ENCODE results near the gene FMO4.
"Not testable (repeated sequence)": the region's sequence is repeated elsewhere in the genome, so short reads cannot be mapped to it uniquely, and the experiment has no call there.

Gene FMO4

GRCh38 chr1:171329251-171329650, 15.3 kb downstream of the FMO4 start:
- DNase-seq (ENCODE audit: low read depth in 2 of 3, low spot score in 1 of 3) = no peak

GRCh38 chr1:171334024-171334640, 20.1 kb downstream of the FMO4 start:
- DNase-seq (ENCODE audit: low read depth in 2 of 3, low spot score in 1 of 3) = no peak

- DNase-seq (ENCODE audit: low read depth in 2 of 3, low spot score in 1 of 3) = no peak
These were observed 22.0 kb downstream of the FMO4 start for GRCh38 chr1:171335964-171336363.

GRCh38 chr1:171339345-171339744, 25.4 kb downstream of the FMO4 start:
- DNase-seq (ENCODE audit: low read depth in 2 of 3, low spot score in 1 of 3) = not testable (repeated sequence)

- DNase-seq (ENCODE audit: low read depth in 2 of 3, low spot score in 1 of 3) = no peak
These were observed 29.9 kb downstream of the FMO4 start for GRCh38 chr1:171343727-171344472.

- no peak for DNase-seq (ENCODE audit: low read depth in 2 of 3, low spot score in 1 of 3)
These were observed 30.5 kb downstream of the FMO4 start for GRCh38 chr1:171344473-171344820.

- no peak for DNase-seq (ENCODE audit: low read depth in 2 of 3, low spot score in 1 of 3)
These were observed 31.6 kb downstream of the FMO4 start for GRCh38 chr1:171345536-171345935.

GRCh38 chr1:171346881-171347280, 32.9 kb downstream of the FMO4 start:
- no peak for DNase-seq (ENCODE audit: low read depth in 2 of 3, low spot score in 1 of 3)

- DNase-seq (ENCODE audit: low read depth in 2 of 3, low spot score in 1 of 3) = no peak
These were observed 36.6 kb downstream of the FMO4 start for GRCh38 chr1:171350594-171350993.

GRCh38 chr1:171351961-171352360, 38.0 kb downstream of the FMO4 start:
- DNase-seq (ENCODE audit: low read depth in 2 of 3, low spot score in 1 of 3) = no peak

GRCh38 chr1:171352554-171352953, 38.6 kb downstream of the FMO4 start:
- no peak for DNase-seq (ENCODE audit: low read depth in 2 of 3, low spot score in 1 of 3)

GRCh38 chr1:171355727-171356126, 41.7 kb downstream of the FMO4 start:
- no peak for DNase-seq (ENCODE audit: low read depth in 2 of 3, low spot score in 1 of 3)

GRCh38 chr1:171357179-171357578, 43.2 kb downstream of the FMO4 start:
- DNase-seq (ENCODE audit: low read depth in 2 of 3, low spot score in 1 of 3) = no peak

GRCh38 chr1:171359355-171359648, 45.3 kb downstream of the FMO4 start:
- DNase-seq (ENCODE audit: low read depth in 2 of 3, low spot score in 1 of 3) = not testable (repeated sequence)

GRCh38 chr1:171359731-171360527, 45.9 kb downstream of the FMO4 start:
- DNase-seq (ENCODE audit: low read depth in 2 of 3, low spot score in 1 of 3) = not testable (repeated sequence)

GRCh38 chr1:171366085-171366484, 52.1 kb downstream of the FMO4 start:
- no peak for DNase-seq (ENCODE audit: low read depth in 2 of 3, low spot score in 1 of 3)

- DNase-seq (ENCODE audit: low read depth in 2 of 3, low spot score in 1 of 3) = no peak
These were observed 52.8 kb downstream of the FMO4 start for GRCh38 chr1:171366816-171367215.

- DNase-seq (ENCODE audit: low read depth in 2 of 3, low spot score in 1 of 3) = no peak
These were observed 53.5 kb downstream of the FMO4 start for GRCh38 chr1:171367436-171367835.

- DNase-seq (ENCODE audit: low read depth in 2 of 3, low spot score in 1 of 3) = no peak
These were observed 58.6 kb downstream of the FMO4 start for GRCh38 chr1:171372418-171373084.

- not testable (repeated sequence) for DNase-seq (ENCODE audit: low read depth in 2 of 3, low spot score in 1 of 3)
These were observed 59.6 kb downstream of the FMO4 start for GRCh38 chr1:171373357-171374122.

- DNase-seq (ENCODE audit: low read depth in 2 of 3, low spot score in 1 of 3) = no peak
These were observed 65.9 kb downstream of the FMO4 start for GRCh38 chr1:171379846-171380245.

Measured in stimulated activated CD4-positive, alpha-beta T cell treated with anti-CD3 and anti-CD28 coated beads, Interleukin-12 subunit alpha, Interleukin-12 subunit beta, amount 100 ng/mL, for 48 hours (primary cell).